RPMI7951 (cell line): ENCODE measurements around the gene SETMAR. TPM values are rescaled to one million over a fixed set of nuclear protein-coding genes. Genes with fewer than 3 reads are reported as not detected.
"Not testable (repeated sequence)": the region's sequence is repeated elsewhere in the genome, so short reads cannot be mapped to it uniquely, and the experiment has no call there.

Experiments
- DNase-seq: peaks from one replicate; pipeline ENCODE4 v3.0.0-alpha.2; 2012; ENCODE audit warnings: low read depth
- total RNA-seq: library from RNA; depleted of rRNA; stranded (reverse); fragments of >200 nt; shearing (Covaris generic); gene quantifications from 2 replicates; pipeline ENCODE4 v1.2.3, GENCODE V29; 2014

Gene SETMAR
- total RNA-seq, 1 experiment from 2014 or later, result 13.8 TPM

DNA sequence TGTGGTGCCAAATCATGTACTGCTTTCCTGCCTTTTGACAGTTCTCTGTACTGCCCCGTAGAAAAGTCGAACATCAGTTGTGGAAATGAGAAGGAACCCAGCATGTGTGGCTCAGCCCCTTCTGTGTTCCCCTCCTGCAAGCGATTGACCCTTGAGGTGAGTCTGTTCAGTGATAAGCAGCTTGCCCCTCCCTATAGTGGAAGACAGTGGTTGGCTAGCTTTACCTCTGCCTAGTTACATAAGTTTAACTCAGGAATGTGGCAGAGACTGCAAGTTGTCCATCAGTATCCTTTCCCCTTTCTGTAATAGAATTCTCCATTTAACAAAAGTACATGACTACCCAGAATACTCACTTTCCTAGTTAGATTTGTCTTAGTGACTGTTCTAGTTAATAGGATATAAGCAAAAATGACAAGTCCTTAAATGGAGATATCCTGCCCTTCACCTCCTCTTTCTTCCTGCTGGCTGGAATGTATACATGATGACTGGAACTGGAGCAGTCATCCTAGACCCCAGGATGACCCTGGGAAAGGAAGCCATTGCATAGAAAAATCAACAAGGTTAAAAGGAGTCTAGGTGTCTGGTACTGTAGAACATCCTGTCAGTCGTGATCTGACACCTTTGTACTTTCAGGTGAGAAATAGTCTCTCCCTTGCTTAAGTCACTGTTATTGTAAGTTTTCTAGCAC, 10.6 kb downstream of the SETMAR start:
- peak; percentile 3 for DNase-seq

DNA sequence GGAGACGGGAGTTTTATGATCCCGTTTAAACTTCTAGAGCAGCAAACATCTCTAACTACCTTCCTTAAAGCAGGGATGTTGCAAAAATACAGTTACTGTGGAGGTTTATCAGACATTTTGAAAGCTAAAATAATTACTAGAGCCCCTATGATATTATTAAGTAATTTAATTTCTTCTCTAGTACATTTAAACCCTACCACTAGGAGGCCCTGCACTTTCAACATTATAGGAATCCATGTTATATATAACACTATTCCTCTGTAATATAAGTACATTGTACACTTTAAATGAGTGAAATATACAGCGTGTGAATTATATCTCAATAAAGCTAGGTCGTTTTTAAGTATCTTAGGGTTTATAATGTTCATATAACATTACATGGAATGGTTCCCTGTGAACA, 11.5 kb downstream of the SETMAR start:
- peak; percentile 5 for DNase-seq

DNA sequence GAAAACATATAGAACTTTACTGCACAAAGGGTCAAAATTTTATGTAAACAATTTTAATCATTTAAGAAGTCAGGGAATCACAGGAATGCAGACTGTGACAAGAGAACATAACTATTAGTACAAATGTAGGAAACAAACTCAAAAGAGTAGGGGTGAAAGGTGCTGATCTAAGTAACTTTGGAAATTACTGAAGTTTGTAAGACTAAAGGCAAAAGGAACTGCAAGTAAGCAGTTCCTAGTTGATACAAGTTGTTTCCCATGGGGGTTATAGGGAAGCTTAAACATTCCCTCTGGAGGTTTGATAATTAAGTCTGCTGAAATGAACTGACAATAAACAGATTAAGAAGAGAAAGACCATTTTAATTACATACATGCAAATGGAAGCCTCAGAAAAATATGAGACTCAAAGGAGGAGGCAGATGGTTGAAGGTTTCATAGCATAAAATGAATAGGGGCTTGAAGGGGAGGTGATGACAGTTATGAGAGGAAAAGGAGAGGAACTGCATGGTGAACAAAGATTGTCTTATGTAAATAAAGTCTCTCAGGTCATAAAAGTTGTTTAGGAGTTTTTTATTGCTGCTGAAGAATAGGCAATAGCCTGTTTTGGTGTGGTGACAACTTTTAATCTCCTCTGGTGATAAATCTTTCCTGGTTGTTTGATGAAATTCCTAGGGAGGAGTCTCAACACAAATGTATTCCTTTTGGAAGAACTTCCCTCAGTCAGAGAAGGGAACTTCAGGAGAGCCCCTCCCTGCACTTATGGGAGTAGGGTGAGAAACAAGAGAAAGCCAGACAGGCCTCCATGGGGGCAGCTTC, 17.1 kb downstream of the SETMAR start:
- no peak for DNase-seq

DNA sequence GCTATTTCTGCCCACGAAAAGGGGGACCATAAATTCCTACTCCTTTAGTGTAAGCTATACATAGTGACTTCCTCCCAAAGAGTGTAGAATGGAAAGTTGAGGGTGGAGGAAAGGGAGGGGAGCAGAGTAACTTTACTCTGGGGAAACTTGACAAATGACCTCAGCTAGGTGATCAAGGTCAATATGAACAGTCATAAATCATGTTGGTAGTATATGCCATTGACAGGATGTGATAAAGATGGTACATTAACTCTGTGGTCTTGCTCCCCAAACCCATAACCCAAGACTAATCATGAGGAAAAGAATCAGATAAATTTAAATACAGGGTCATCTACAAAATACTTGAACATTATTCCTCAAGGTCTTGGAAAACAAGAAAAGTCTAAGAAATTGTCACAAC, 18.6 kb downstream of the SETMAR start:
- DNase-seq, result no peak

DNA sequence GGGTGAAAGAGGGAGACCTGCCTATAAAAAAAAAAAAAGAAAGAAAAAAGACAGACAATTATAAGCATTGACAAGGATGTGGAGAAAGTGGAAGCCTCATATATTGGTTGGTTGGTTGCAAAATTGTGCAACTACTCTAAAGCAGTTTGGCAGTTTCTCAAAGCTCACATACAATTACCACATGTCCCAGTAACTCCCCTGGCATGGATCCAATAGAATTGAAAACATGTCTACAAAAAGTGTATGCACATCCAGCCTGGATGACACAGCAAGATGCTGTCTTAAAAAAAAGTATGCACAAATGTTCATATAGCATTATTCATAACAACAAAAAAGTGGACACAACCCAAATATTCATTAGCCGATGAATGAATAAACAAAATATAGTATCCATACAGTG, 19.5 kb downstream of the SETMAR start:
- peak; percentile 58 for DNase-seq

DNA sequence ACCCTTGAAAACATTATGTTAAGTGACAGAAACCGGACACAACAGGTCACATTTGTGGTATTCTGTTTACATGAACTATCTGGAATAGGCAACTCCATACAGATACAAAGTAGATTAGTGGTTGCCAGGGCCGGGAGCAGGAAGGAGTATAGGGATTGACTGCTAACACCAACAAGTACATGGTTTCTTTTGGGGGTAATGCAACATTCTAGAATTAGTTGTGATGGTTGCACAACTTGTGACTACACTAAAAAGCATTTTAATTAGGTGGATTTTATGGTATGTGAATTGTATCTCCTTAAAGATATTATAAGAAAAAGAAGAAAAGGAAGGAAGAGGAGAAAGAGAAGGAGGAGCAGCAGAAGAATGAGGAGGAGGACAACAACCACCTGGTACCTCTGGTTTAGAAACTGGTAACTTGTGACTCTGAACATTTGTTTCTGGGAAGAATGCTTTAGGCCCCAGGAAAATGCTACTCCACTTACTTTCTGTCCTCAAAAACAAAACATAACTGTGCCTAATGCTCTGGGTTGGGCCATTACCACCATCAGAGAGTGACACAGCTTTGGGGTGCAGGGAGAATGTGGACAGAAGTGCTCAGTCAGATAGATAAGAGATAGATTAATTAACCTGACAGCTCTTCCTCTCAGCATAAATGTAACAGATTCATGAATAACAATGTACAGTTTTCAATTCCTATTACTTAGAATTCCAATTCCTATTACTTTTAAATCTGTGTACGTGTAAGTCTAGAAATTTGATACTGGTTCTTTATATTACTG, 20.3 kb downstream of the SETMAR start:
- DNase-seq, result no peak

DNA sequence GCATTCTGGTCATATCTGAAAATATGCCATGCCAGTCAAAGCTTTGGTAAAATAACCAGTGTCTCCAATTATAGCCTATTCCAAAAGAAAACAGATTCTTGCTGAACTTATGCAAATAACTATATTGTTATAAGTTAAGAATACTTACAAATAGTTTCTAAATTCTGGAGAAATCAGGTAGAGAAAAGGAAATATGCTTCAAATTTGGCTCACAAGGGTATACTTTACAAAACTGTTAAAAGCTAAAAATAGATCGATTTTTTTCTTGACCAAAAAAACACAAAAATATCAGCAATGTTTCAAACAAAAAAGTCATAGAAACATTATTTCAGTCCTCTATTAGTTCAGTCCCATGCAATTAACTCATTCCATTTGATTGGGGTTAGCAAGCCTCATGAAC, 23.7 kb downstream of the SETMAR start:
- DNase-seq, result no peak

DNA sequence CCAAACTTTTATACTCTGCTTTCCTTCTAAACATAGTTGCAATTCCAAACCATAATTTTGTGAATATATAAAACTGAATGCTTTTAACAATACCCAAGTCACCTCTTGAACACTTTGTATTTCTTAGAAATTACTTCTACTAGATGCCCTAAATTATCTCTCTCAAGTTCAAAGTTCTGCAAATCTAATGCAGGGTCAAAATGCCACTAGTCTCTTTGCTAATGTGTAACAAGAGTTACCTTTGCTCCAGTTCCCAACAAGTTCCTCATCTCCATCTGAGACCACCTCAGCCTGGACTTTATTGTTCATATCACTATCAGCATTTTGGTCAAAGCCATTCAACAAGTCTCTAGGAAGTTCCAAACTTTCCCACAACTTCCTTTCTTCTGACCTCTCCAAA, 26.6 kb downstream of the SETMAR start:
- not testable (repeated sequence) for DNase-seq

DNA sequence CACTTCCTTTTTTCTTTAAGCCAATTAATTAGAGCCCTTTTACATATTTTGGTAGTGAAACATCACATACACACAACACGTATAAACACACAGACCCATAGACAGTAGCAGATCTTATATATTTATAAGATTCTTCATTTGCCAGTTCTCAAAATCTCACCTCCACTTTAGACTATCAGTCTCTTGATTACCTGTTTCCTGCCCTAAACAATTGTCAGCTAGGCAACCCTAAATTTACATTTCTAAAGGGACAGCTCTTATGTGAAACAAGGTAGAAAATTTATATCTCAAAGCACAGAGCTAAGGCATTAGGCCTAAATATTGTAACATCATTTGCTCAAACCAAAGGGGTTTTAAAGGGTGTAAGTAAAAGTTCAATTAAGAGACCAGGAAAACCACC, 28.9 kb downstream of the SETMAR start:
- no peak for DNase-seq

DNA sequence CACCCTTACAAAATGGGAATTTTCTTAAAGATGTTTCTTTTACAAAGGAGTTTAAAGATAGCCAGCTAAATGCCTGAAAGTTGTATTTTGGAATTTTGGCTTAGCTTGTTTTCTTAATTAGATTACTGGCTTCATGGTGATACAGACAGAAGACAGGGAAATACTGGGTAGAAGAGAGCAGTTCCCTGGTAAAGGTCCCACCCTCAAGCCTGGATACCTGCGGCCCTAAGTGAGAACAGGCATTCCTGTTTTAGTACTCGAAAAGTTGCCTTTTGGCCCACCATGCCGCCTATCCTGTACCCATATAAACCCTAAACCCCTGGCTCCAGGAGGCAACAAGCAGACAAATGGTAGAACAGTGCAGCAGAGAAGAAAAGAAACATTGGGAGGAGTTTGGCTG, 29.4 kb downstream of the SETMAR start:
- no peak for DNase-seq

DNA sequence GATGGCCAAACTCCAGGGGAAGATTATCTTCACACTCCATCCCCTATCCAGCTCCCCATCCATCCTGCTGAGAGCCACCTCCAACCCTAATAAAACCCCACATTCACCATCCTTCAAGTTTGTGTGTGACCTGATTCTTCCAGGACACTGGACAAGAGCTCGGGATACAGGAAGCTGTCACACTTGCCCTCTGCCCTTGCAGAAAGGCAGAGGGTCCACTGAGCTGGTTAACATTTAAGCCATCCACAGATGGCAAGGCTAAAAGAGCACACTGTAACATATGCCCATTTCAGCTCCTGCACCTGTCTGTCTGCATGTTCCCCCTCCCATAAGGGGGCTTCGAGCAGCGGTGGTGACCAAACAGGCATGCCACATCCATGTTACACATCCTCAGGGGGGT, 29.8 kb downstream of the SETMAR start:
- DNase-seq, result no peak

DNA sequence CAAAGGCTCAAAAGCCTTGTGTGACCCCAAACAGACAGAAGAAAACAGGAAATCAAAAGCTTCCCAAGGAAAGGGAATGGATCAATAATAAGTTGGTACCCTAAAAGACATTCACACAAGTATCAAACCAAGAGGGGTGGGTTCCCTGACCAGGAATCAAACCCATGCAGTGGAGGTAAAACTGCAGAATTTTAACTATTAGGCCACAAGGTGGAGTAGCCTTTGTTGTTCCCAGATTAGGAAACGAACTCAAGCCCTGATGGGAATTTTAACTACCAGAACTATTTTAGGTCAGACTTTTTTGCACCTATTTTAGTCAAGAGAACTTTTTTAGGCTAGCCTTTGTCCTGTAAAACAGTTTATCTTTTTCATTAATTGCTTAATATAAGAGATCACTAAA, 31.4 kb downstream of the SETMAR start:
- no peak for DNase-seq

DNA sequence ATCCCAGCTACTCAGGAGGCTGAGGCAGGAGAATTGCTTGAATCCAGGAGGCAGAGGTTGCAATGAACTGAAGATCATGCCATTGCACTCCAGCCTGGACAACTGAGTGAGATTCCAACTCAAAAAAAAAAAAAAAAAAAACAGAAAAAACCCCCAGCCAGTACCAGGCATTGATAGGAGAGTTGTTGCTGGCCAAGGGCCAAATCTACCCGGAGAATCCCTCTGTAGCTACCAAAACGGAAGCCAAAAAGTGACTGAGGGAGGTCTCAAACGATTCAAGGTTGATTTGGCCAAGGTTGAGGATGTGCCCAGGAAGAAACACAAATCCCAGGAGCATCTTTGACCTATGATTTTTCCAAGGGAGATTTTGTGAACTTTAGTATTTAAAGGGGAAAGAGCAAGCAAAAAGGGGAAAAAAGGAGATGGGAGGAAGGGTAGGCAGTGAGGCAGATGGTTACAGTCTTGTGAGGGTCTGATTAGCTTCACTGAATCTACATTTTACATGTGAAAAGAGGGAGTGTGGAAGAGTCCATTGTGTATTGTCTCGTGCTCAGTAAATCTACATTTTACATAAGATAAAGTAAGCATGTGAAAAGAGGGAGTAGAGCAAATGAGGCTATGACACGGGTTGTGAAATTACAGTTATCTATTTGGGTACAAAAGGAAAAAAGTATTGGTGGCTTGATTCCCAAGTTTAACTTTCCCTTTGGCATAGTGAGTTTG, 32.8 kb downstream of the SETMAR start:
- DNase-seq, result no peak

DNA sequence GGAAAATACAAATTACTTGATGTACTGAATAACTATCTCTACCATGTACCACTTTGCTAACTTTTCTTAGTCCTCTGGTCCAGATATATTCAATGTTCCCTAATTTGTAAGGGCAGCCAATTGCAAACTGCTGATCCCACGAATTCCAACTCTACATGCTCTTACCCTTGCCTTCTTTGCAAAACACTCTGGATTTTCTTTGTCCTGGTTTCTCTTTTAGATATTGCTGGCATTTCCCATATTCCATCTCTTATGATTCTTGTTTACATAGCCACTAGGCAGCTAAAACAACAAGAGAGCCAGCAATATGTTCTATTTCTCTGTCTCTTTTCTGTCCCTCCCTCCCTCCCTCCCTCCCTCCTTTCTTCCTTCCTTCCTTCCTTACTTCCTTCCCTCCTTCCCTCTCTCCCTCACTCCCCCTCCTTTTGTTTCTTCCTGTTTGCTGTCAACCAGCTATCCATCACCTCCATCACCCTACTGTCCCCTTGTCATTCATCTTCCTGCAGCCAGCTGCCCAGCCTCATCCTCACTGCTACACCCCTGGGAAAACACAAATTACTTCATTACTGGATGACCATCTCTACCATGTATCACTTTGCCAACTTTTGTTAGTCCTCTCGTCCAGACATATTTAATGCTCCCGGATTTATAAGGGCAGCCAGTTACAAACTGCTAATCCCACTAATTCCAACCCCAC, 33.8 kb downstream of the SETMAR start:
- DNase-seq, result no peak

DNA sequence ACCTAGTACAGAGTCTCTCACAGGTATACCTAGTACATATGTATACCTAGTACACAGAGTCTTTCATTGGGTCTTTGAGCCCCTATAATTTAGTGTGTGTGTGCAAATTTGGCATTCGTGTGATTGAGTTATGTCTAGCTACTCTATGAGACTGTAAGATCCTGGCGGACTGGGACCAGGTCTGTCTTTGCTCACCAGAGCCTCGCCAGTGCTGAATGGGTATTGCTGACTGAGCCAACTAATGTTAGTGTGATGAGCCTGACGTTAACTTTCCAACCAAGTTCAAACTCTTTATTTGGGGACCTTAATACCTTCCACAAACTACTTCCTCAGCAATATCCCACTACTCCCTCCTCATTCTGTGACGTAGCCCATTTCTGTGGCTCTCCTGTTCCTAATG, 35.6 kb downstream of the SETMAR start:
- DNase-seq, result no peak

DNA sequence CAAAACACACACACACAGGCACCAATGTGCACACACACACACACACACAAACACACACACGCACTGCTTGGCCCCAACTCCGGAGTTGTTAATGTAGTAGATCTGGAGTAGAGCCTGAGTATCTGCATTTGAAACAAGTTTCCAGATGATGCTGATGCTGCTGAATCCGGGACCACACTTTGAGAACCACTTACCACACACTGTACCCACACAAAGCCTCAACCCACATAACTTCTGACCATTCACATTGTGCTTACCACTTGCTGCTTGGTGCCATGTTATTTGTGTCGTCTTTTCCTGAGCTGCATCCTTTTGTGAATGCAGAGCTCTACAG, 36.9 kb downstream of the SETMAR start:
- DNase-seq, result no peak

DNA sequence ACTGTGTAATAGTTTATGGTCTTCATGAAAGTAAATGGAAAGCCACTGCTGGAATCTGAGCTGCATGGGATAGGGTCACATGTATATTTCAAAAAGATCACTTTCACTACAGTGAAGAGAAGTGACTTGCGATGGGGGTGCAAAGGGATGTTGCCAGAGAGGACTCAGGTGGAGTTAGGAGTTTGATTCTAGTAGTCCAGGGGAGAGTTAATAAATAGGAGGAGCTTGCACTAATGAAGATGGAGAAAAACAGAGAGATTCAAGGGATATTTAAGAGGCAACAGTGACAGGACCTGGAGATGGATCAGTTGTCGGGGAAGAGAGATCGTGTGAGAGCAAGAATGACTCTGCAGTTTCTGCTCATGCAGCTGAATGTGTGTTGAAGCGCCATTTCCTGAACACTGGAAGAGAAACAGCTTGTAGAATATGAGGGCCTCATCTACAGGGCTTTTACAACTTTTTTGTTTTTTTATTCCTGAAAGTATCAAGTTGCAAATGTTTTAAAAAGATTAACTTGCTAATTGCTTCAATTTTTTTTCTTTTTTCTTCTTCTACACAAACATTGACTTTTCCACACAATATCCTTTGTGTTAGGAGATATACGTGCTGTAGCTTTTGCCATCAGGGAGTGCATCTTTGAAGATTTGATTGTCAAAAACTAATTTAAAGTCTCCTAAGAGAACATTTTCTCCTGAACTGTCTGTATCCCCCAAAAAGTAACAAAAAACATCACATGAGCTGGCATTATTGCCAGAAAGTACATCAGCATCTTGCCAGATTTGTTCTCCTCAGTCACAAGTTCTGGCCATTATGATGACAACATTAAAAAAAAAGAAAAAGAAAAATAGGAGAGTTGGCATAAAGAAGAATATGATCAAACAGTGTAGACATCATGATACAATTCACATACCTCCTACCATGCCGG, 37.5 kb downstream of the SETMAR start:
- DNase-seq, result peak; percentile 6

DNA sequence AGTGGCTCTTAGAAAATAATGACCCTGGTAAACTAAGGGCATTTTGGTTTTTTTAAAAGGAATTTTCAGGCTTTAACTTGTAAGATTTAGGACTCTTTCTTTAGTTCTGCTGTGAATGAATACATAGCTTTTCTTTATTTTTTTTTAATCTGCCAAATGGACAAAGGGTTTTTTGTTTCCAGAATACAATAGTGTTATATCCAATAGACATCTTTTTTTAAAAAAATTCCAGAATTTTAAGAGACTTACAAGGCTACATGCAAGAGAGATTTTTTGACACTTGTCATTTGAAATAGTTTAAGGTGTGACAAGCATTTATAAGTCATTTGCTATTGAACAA, 38.1 kb downstream of the SETMAR start:
- no peak for DNase-seq

DNA sequence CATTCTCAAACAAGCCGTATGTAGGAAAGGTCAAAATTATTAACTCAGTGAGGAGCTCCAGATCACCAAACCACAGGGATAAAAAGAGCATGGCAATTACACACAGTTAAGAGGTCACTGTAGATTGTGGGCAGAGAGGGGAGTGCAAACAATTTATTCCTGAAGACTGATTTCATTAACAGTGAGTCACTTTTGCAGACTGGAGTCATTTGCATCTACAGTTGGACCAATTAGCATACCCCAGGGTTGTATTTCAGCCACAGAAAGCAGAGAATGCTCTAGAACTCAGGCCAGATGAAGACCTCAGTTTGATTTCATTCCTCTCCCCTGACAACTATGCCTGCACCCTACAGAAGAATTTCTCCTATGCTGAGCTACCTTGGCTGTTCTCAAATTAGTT, 40.1 kb downstream of the SETMAR start:
- peak; percentile 76 for DNase-seq

DNA sequence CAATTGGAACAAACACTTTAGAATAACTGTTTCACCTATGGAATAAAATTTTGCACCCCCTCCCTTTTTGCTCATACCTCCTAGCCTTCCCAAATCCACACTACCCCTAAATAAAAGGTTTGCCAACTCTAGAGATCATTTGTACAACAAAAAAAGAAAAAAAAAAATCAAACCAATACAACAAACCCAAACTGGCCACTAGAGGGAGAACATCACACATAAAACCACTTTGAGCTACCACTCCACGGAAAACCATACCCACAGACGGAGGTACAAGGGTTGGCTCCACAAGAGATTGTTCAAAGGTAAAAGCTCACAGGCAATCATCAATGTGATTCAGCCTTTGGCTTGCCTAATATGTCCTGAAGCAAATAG, 47.6 kb downstream of the SETMAR start:
- peak; percentile 79 for DNase-seq
